ENCODE measurements around the gene UNC13D.

DNA sequence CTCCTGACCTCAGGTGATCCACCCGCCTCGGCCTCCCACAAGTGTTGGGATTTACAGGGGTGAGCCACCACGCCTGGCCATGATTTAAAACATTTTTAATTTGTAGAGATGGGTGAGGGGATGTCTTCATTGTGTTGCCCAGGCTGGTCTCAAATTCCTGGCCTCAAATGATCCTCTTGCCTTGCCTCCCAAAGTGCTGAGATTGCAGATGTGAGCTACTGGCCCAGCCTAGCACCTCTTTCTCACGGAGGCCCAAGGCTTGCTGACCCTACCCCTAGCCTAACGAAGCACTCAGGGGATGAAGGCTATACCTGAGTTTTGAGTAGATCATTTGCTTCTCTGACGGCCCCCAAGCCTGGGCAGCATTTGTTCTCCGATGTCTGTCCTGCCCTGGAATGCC lies 33.0 kb downstream of the UNC13D start:
- no peak for TF ChIP-seq EZH2 (IDR thresholded peaks at IDR 0.05; ENCODE audit: borderline replicate concordance, insufficient read depth, low read length, poor library complexity, severe bottlenecking)
- TF ChIP-seq RAD21 (conservative IDR thresholded peaks at IDR 0.05), result no peak
- TF ChIP-seq, protein P1, sequence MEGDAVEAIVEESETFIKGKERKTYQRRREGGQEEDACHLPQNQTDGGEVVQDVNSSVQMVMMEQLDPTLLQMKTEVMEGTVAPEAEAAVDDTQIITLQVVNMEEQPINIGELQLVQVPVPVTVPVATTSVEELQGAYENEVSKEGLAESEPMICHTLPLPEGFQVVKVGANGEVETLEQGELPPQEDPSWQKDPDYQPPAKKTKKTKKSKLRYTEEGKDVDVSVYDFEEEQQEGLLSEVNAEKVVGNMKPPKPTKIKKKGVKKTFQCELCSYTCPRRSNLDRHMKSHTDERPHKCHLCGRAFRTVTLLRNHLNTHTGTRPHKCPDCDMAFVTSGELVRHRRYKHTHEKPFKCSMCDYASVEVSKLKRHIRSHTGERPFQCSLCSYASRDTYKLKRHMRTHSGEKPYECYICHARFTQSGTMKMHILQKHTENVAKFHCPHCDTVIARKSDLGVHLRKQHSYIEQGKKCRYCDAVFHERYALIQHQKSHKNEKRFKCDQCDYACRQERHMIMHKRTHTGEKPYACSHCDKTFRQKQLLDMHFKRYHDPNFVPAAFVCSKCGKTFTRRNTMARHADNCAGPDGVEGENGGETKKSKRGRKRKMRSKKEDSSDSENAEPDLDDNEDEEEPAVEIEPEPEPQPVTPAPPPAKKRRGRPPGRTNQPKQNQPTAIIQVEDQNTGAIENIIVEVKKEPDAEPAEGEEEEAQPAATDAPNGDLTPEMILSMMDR (IDR thresholded peaks at IDR 0.05; ENCODE audit: poor library complexity, severe bottlenecking), result no peak
- TF ChIP-seq, protein P2, sequence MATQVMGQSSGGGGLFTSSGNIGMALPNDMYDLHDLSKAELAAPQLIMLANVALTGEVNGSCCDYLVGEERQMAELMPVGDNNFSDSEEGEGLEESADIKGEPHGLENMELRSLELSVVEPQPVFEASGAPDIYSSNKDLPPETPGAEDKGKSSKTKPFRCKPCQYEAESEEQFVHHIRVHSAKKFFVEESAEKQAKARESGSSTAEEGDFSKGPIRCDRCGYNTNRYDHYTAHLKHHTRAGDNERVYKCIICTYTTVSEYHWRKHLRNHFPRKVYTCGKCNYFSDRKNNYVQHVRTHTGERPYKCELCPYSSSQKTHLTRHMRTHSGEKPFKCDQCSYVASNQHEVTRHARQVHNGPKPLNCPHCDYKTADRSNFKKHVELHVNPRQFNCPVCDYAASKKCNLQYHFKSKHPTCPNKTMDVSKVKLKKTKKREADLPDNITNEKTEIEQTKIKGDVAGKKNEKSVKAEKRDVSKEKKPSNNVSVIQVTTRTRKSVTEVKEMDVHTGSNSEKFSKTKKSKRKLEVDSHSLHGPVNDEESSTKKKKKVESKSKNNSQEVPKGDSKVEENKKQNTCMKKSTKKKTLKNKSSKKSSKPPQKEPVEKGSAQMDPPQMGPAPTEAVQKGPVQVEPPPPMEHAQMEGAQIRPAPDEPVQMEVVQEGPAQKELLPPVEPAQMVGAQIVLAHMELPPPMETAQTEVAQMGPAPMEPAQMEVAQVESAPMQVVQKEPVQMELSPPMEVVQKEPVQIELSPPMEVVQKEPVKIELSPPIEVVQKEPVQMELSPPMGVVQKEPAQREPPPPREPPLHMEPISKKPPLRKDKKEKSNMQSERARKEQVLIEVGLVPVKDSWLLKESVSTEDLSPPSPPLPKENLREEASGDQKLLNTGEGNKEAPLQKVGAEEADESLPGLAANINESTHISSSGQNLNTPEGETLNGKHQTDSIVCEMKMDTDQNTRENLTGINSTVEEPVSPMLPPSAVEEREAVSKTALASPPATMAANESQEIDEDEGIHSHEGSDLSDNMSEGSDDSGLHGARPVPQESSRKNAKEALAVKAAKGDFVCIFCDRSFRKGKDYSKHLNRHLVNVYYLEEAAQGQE (IDR thresholded peaks at IDR 0.05; ENCODE audit: borderline replicate concordance), result no peak
- no peak for TF ChIP-seq EP300 (conservative IDR thresholded peaks at IDR 0.05; ENCODE audit: poor library complexity, severe bottlenecking)
